ENCODE results near the gene ENTPD6. TPM values are rescaled to one million over a fixed set of nuclear protein-coding genes. Genes with fewer than 3 reads are reported as not detected.

The ENTPD6 gene
- total and polyA plus RNA-seq, 10 donors = 23.0 to 49.6 (median 35.6) TPM

DNA sequence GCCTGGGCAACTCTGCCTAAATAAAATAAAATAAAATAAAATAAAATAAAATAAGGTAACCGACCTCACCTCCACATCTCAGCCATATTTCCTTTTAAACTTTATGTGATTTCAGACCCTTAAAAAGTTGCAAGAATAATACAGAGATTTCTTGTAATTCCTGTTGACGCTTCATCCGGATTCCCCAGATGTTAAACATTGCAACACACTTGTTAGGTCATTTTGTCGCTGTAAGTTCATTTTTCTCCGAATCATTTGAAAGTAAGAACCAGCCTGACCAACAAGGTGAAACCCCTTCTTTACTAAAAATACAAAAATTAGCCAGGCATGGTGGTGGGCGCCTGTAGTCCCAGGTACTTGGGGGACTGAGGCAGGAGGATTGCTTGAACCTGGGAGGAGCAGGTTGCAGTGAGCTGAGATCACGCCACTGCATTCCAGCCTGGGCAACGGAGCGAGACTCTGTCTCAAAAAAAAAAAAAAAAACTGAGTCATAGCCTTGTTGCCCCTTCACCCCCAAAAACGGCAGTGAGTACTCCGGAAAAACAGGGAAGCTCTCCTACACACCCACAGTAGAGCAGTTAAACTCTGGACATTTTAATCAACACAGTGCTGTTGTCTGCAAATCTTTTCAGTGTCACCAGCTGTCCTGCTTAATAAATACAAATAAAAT is 58.2 kb downstream of the ENTPD6 start:
- H3K27ac ChIP-seq = no peak overlapping the region
- peaks cover 5 to 65% (median 20%) of the 10 kb centered on the region in 6 donors for H3K4me1 ChIP-seq
- H3K9me3 ChIP-seq = no peaks in the 10 kb centered on the region
- no peak overlapping the region for H3K4me3 ChIP-seq
- H3K36me3 ChIP-seq = peaks cover 0 to 35% (median 0%) of the 10 kb centered on the region in 6 donors
- WGBS, 5 donors = 75 to 93% (median 83%) methylated on average over 11 of the region's 11 CpGs
- no peaks in the 10 kb centered on the region for H3K27me3 ChIP-seq (replicated peaks in 1 of 7)
- intact Hi-C loops (cut with DNase I; ENCODE audit: low total_unique reads) = no loop called here
- no peak for DNase-seq
- TF ChIP-seq, protein P1, sequence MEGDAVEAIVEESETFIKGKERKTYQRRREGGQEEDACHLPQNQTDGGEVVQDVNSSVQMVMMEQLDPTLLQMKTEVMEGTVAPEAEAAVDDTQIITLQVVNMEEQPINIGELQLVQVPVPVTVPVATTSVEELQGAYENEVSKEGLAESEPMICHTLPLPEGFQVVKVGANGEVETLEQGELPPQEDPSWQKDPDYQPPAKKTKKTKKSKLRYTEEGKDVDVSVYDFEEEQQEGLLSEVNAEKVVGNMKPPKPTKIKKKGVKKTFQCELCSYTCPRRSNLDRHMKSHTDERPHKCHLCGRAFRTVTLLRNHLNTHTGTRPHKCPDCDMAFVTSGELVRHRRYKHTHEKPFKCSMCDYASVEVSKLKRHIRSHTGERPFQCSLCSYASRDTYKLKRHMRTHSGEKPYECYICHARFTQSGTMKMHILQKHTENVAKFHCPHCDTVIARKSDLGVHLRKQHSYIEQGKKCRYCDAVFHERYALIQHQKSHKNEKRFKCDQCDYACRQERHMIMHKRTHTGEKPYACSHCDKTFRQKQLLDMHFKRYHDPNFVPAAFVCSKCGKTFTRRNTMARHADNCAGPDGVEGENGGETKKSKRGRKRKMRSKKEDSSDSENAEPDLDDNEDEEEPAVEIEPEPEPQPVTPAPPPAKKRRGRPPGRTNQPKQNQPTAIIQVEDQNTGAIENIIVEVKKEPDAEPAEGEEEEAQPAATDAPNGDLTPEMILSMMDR (IDR thresholded peaks at IDR 0.05 in 8 of 11, conservative IDR thresholded peaks at IDR 0.05 in 3 of 11) = no peak
- no peak for TF ChIP-seq POLR2A (IDR thresholded peaks at IDR 0.05)
- TF ChIP-seq POLR2AphosphoS5 (IDR thresholded peaks at IDR 0.05) = no peak

DNA sequence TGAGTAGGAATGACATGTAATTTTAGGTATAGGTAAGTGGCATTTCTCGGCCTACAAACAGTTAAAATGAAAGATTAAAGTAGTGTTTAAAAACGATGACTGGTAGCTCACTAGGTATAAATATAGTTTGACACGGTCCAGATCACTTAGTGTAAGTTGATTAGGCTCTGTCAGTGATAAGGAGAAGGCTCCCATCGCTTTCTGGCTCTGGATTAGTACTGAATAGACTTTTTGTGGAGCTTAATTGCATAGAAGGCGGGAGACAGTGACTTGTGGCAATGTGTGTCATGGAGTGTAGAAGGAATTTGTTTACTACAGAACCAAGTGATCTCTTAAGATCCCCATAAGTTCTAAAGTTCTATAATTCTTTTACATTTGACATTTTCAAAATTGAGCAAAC is 59.1 kb downstream of the ENTPD6 start:
- TF ChIP-seq POLR2AphosphoS5 (IDR thresholded peaks at IDR 0.05) = no peak
- H3K4me1 ChIP-seq = peaks cover 0 to 57% (median 12%) of the 10 kb centered on the region in 6 donors
- no peaks in the 10 kb centered on the region for H3K27me3 ChIP-seq (replicated peaks in 1 of 7)
- DNase-seq = no peak
- no peak overlapping the region for H3K4me3 ChIP-seq
- H3K27ac ChIP-seq = no peak overlapping the region
- intact Hi-C loops (cut with DNase I; ENCODE audit: low total_unique reads) = no loop called here
- WGBS, 5 donors = 81 to 90% (median 85%) methylated on average over 5 of the region's 5 CpGs
- H3K36me3 ChIP-seq = peaks cover 0 to 43% (median 0%) of the 10 kb centered on the region in 6 donors
- no peaks in the 10 kb centered on the region for H3K9me3 ChIP-seq

DNA sequence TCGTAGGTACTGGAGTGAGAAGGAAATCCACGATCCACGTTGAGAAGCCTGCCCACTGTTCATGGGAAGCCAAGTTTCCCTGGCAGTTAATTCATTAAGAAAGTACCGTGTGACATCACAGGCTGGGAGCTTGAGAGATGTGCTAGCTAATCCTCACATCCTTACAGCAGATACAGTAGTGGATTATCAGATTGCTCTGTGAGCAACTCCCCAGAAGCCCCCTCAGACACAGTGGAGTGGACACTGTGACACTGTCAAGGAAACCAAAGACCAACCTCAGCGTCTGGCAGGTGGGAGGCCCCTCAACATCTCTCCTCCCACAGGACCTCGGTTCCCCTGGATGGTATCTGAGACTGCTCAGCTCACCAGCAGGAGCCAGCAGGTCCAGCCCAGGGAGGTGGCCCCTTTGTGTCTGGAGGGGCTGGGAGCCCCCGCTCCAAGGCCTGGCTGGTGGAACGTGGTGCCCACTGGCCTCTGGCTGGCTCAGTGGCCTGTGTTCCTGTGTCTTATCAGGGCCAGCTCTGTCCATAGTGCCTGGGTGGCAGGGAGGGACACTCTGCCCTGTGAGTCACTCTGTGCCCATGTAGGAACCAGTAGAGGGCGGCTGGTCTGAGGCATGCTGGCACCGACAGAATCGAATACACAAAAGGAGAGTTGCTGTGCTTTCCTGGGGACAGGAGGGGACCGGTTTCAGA is 59.6 kb downstream of the ENTPD6 start:
- H3K27ac ChIP-seq = no peak overlapping the region
- intact Hi-C loops (cut with DNase I; ENCODE audit: low total_unique reads) = no loop called here

DNA sequence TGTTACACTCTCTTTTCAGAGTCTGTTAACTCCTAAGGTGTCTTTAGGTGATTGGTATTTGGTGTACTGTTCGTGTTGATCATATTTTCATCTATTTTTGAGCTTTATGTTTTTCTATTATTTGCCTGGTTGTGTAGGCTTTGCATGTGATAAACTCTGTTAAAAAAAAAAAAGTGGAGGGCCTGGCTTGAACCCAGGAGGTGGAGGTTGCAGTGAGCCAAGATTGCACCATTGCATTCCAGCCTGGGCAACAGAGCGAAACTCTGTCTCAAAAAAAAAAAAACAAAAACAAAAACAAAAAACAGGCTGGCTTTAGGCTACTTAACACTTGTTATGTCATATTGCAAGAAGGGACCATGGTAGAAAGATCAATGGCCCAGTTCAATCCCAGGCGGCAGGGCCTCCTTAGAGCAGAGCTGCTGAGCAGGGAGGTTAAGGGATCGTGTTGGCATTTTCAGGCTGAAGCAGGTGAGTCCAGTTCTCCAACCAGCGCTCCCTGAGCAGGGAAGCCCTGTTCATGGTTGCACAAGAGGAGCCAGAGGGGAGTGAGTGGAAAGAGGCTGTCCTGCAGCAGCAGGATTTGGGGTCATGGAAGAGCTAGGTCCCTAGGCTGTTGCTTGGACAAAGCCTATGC is 60.8 kb downstream of the ENTPD6 start:
- Histone ChIP-seq H3K27me3 (replicated peaks in 1 of 7) (no peaks in the 10 kb centered on the region), H3K4me1 (peaks cover 0 to 39% (median 3%) of the 10 kb centered on the region in 6 donors), H3K27ac (no peak overlapping the region), H3K36me3 (peaks cover 0 to 57% (median 6%) of the 10 kb centered on the region in 6 donors), H3K9me3 (no peaks in the 10 kb centered on the region), H3K4me3 (no peak overlapping the region)
- intact Hi-C loops (cut with DNase I; ENCODE audit: low total_unique reads) = no loop called here
- DNase-seq = no peak
- TF ChIP-seq POLR2A (IDR thresholded peaks at IDR 0.05) = no peak
- TF ChIP-seq, protein P1 (IDR thresholded peaks at IDR 0.05 in 8 of 11, conservative IDR thresholded peaks at IDR 0.05 in 3 of 11) = no peak
- TF ChIP-seq POLR2AphosphoS5 (IDR thresholded peaks at IDR 0.05) = no peak
- 92 to 96% (median 94%) methylated on average over 5 of the region's 5 CpGs for WGBS, 5 donors

More for the DNA sequence above, 59.6 kb downstream of the ENTPD6 start:
- Histone ChIP-seq H3K4me1 (peaks cover 0 to 51% (median 8%) of the 10 kb centered on the region in 6 donors), H3K27me3 (replicated peaks in 1 of 7) (no peaks in the 10 kb centered on the region), H3K9me3 (no peaks in the 10 kb centered on the region), H3K36me3 (peaks cover 0 to 49% (median 0%) of the 10 kb centered on the region in 6 donors), H3K4me3 (no peak overlapping the region)
- DNase-seq = no peak
- no peak for TF ChIP-seq POLR2A (IDR thresholded peaks at IDR 0.05)
- TF ChIP-seq, protein P1 (IDR thresholded peaks at IDR 0.05 in 8 of 11, conservative IDR thresholded peaks at IDR 0.05 in 3 of 11) = no peak
- no peak for TF ChIP-seq POLR2AphosphoS5 (IDR thresholded peaks at IDR 0.05)
- 86 to 95% (median 91%) methylated on average over 9 to 12 of the region's 12 CpGs for WGBS, 5 donors

Data from spleen (tissue), 11 donors.